Activated CD4-positive, CD25-positive, alpha-beta regulatory T cell (primary cell): ENCODE measurements around the gene ADAM22.

ENCODE experiments used
- DNase-seq, 4 experiments: peaks; one replicate each; lab custom pipeline; 2025; lab: John Stamatoyannopoulos, UW

ADAM22 gene

GRCh38 chr7:88218836-88219605 is 285.0 kb downstream of the ADAM22 start:
- DNase-seq: peak in 1 of 4 experiments; percentile 0

DNA sequence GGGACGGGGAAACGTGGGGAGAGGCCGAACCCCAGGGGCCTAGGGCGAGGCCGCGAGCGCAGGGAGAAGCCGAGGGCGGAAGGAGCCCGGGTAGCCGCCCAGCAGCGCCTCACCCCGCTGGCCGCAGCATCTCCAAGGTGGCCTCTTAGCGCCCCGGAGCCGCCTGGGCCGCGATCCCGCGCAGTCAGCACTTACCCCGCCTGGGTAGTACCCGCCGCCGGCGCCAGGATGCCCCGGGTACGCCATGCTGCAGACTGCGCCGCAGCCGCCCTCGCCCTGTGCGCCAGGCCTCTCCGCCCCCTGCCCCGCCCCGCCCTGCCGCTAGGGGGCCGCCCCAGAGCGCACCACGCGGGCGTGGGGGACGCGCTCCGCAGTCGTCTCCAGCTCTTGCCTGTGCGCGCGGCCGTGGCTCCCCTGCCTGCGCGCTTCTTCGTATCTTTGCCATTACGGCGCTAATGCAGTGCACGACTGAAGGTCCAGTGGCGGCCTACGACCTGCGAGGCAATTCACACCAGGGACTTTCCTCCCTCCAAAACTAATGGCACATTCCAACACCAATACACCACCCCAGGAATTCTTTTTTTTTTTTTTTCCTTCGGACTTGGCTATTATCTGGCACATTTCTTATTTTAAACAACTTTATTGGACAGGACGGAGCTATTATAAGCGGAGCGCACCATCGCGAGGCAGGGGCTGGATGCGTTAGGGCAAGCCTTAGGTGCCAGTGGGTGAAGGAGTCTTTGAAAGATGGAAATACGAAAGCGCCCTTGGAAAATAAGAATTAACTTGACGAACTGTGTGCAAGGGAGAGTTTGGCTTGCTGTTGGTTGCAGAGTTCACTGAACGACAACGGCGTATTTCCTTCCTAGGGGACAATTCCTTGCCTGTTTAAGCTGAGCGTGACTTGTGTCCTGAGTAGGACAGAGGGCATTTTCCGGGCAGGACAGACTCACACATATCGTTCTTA is 286.0 kb downstream of the ADAM22 start, which contains the start of gene SRI:
TSS of gene SRI (minus strand) at position 258 of the 967 bp plus-strand sequence. CDS start at position 246, 12 bp downstream.
- peak; percentile 79 to 92 (median 85) for DNase-seq

- no peak for DNase-seq
Measured at GRCh38 chr7:88223265-88223664, 289.2 kb downstream of the ADAM22 start.

DNA sequence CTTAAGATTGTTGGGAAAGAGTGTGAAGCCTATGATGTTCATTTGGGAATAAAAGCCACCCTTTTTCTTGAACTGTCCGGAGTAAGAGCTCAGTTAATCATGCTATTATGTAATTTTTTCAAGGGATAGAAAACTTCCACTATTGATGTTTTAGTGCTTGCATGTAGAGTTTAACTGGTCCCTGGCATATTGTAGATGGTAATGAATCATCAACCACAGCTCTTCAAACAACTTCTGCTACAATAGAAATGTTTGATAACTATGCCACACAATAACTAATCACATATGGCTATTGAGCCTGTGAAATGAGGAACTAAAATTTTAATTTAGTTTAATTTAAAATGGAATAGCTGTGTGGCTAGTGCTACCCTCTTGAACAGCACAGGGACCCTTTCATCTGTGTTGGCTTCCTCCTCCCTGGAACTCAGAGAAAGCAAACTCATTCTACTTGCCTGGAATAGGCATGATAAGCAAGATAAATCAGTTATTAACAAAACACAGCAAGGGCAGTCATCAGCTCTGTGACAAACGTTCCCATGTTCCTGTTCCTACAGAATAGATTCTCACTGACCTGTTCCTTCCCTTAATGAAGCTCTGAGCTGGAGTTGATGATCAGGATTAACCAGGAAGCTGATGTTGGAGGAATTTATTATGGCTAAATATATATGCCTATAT is 290.7 kb downstream of the ADAM22 start:
- DNase-seq: no peak

DNA sequence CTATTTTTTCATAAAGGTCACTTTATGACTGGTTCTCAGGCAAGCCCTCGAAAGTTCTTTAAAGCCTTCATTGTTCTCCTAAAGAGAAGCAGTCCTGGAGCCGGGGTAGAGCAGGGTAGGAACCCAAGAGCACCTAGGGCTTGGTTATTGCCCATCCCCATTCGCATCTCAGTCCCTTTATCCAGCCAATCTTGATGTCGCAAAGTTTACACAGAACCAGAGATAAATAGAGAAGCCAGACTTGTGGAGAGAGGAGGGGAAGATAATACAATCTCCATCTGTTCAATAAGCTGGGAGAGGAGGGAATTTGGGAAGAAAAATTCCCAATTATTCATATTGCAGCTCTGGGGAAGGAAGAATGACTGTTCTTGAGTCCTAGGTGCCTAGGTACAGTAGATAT is 292.1 kb downstream of the ADAM22 start:
- no peak for DNase-seq

DNA sequence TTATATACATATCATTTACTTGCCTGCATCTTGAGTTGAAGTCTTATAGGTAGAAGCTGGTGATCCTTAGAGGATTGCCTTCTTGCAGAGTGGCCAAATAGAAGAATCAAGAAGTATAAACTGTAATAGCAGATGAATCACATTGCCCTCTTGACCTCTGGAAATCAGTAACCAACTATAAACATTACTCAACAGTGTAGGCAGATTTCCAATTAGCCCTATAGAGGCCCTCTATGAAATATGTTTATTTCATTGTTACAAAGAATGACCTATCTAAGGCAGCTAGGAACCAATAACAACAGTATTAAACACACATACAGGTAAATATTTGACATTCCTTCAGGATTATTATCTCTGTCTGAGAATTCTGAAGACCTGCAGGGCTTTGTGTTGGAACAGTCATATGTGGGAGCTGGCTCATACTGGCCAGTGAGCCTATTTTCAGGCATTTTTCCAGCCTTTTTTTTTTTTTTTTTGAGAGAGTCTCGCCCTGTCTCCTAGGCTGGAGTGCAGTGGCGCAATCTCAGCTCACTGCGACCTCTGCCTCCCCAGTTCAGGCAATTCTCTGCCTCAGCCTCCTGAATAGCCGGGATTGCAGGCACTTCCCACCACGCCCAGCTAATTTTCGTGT is 292.9 kb downstream of the ADAM22 start:
- DNase-seq: no peak

GRCh38 chr7:88229302-88229995 is 295.4 kb downstream of the ADAM22 start:
- no peak for DNase-seq

DNA sequence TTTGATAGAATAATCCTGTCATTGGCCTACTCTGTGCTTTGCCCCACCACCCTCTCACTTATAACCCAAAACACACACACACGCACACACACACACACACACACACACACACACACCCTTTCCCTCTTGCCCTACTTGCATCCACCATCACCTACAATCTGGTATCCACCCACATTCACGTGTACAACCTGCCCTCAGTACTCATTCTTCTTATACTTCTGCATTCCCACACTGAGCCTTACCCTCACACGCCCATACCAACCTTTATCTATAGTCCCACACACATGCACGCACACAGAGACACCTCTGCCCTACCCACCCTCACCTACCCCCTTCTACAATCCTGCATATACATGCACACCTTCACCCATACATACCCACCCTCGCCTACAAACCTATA is 296.6 kb downstream of the ADAM22 start:
- DNase-seq: no peak

GRCh38 chr7:88233828-88234227 is 299.8 kb downstream of the ADAM22 start:
- no peak for DNase-seq

- DNase-seq: no peak
Measured at GRCh38 chr7:88239852-88240251, 305.8 kb downstream of the ADAM22 start.

GRCh38 chr7:88243345-88243909 is 309.4 kb downstream of the ADAM22 start:
- no peak for DNase-seq

GRCh38 chr7:88244258-88244657 is 310.2 kb downstream of the ADAM22 start:
- no peak for DNase-seq
